ENCODE results near the gene EFS.
A peak's percentile ranks its signal among the peaks of the same experiment; 100 is the strongest.
"Not testable (repeated sequence)": the region's sequence is repeated elsewhere in the genome, so short reads cannot be mapped to it uniquely, and the experiment has no call there.

Gene EFS

DNA sequence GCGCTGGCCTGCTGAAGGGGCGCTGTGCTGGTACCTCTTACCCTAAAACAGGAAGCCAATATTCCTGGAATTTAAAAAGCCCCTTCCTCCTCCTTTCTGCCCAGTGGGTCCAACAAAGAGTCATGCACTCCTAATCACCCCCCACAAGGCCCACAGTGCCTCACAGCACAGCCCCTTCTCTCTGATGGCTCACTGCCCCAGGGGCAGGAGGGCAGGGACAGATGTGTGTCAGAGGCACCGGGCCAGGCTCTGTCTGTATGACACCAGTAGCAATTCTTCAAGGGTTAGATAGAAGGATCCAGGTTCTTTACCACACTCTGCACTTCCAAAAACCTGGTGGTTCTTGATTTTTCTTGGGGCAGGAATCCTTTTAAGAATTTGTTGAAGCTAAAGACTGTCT is 34.2 kb upstream of the EFS start:
- DNase-seq (ENCODE audit: low read depth in 2 of 2), result no peak

DNA sequence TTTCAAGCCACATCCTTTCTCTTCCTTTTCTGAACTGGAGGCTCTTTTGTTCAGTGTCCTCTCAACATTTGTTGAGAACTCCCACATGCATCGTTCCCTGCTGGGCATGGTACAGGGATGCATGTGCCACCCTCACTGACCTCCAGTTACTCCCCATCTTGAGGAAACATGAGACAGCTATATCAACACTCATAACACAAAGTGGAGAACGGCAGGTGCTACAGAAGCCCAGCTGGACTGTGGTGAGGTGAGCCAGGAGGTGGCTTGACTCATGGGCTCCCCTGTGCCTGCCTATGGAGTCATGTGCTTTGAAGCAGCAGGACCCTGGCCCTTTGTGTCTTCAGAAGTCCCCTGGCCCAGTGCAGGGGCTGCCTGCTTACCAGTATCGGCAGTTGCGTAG is 33.4 kb upstream of the EFS start:
- no peak for DNase-seq (ENCODE audit: low read depth in 2 of 2)

- DNase-seq (ENCODE audit: low read depth in 2 of 2), result no peak
These were observed 31.9 kb upstream of the EFS start for GRCh38 chr14:23396781-23397407.

- no peak for DNase-seq (ENCODE audit: low read depth in 2 of 2)
These were observed 31.2 kb upstream of the EFS start for GRCh38 chr14:23396126-23396525.

DNA sequence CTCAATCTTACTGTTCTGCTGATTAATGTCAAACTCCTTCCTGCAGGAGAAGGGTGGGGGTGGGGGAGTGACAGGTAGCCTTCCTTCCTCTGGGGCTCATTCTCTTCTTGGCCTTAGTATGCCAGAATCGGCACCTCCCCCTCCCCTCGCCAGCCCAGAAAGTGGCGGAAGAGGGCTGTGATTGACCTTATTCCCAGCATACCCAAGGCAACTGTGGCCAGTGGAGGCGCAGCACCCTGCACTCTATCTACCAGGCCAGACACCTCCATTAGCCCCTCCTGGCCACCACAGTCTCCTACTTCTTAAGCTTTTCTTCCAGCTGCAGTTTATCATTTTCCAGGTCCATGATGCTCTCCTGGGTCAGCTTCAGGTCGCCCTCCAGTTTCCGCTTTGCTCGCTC is 27.6 kb upstream of the EFS start:
- no peak for DNase-seq (ENCODE audit: low read depth in 2 of 2)

GRCh38 chr14:23389871-23390270 is 24.9 kb upstream of the EFS start:
- not testable (repeated sequence) for DNase-seq (ENCODE audit: low read depth in 2 of 2)

DNA sequence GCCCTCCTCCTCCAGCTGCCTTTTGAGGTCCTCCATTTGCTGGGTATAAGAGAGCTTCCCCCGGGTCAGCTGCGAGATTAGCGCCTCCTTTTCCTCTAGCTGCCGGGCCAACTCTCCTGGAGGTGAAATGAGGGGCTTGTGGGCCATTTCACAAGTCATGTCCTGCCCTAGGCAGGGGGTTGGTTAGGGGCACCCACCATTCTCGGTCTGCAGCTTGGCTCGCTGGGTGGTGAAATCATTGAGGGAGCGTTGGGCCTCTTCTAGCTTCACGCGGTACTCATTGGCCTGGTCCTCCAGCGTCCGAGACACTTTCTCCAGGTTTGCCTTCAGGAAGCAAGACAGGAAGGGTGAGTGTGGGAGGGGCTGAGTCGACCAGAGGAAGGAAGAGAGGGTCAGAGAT is 24.4 kb upstream of the EFS start:
- DNase-seq (ENCODE audit: low read depth in 2 of 2), result no peak

DNA sequence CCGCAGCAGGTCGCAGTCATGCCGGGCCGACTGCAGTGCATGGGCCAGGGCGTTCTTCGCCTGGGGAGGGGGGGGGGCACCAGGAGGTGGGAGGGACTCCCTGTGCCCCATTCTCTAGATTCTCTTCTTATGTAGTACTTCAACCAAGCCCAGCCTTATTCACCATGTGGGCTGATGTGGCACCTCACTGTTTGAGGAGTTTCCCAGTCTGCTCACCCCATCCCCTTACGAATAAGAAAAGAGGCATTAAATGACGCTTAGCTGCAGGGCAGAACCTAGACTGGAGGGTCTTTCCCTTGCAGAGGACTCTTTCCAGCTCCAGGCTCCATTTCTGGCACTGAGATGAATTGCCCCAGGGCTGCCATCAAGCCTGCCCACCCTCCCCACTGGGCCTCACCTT is 24.0 kb upstream of the EFS start:
- no peak for DNase-seq (ENCODE audit: low read depth in 2 of 2)

- DNase-seq (ENCODE audit: low read depth in 2 of 2), result no peak
These were observed 23.2 kb upstream of the EFS start for GRCh38 chr14:23387916-23388882.

DNA sequence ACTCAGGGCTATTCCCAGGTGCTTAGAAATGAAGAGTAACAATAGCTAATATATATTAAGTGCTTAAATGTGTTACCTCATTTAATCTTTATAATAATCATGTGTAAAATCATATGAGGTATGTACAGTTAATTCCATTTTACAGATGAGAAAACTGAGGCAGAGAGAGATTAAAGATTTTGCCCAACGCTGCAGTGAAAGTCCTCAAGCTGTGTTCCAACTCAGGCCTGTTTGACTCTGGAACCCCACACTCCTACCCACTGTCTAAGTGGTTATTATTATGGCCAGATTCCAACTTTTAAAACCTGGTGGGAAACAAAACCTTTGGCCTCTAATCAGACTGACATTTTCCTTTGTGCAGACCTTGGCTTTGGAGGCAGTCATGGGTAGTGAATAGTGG is 22.0 kb upstream of the EFS start:
- no peak for DNase-seq (ENCODE audit: low read depth in 2 of 2)

GRCh38 chr14:23386266-23386657 is 21.3 kb upstream of the EFS start:
- not testable (repeated sequence) for DNase-seq (ENCODE audit: low read depth in 2 of 2)

DNA sequence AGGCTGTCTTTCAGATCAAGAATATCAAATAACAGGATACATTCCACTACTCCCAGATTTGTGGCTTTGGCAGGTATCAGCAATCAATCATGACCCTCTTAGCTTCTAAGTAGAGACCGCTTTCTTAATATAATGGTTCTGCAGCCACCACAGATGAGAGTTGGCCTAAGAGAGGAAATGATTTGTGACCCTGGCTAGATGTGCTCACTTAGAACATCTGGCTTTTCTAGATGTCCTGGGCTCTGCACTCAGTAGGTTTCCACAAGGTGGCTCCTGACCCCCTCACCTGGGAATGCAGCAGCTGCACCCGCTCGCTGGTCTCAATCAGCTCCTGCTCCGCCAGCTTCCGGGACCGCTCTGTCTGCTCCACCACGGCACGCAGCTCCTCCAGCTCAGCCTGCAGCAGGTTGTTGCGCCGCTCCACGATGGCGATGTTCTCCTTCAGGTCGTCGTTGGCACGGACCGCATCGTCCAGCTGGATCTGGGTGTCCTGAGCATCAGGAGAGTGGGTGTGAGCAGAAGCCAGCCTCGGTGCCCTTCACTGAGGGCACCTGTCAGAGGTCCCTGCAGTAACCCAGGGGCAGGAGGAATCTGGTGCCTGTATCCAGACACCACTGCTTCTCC is 20.8 kb upstream of the EFS start:
- DNase-seq (ENCODE audit: low read depth in 2 of 2), result no peak

GRCh38 chr14:23385244-23385641 is 20.3 kb upstream of the EFS start:
- DNase-seq (ENCODE audit: low read depth in 2 of 2), result no peak

DNA sequence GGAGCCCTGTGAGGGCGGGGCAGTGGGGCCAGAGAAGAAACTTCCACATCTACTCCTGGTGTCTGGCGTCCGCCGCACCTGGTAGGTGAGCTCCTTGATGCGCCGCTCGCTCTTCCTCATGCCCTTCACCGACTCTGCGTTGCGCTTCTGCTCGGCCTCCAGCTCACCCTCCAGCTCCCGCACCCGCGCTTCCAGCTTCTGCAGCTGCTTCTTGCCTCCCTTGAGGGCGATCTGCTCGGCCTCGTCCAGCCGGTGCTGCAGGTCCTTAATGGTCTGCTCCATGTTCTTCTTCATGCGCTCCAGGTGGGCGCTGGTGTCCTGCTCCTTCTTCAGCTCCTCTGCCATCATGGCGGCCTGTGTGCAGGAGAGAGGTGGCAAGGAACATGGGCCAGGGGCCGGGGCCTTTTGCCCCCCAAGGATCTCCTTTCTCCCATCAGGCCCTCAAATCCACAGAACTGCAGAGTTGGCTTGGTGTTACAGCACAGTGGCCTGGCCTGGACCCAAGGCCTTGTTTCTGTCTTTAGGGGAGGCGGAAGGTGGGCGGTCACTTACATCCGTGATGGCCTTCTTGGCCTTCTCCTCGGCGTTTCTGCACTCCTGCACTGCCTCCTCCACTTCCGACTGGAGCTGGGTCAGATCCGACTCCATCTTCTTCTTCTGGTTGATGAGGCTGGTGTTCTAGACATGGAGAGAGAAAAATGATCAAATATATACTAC is 19.6 kb upstream of the EFS start:
- no peak for DNase-seq (ENCODE audit: low read depth in 2 of 2)

DNA sequence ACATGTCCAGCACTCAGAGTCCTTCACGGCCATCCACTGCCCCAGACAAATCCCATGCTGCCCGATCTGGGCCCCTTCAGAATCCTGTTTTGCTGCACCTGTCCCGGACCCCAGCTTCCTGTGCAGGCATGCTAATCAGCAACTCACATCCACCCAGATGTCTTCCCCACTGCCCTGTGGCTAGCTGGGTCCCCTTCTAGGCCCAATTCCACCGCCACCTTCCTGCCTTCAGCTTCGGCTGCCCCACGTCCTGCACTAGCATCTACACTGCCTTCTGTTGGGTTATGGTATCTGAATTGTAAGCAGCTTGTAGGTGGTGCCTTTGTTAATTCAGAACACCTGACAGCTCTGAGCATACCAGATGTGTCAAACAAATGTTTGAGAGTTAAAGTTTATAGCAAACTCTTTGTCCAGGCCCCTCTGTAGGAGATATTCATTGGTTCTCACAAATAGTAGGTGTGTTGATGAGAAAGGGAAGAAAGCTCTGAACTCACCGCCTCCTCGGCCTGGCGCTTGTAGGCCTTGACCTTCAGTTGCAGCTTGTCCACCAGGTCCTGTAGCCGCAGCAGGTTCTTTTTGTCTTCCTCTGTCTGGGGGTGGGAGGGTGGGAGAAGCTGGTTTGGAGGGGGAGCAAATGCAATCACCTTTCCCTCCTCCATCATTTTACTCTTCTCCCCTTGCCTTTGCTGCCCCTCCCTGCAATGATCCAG is 17.9 kb upstream of the EFS start:
- DNase-seq (ENCODE audit: low read depth in 2 of 2), result no peak

DNA sequence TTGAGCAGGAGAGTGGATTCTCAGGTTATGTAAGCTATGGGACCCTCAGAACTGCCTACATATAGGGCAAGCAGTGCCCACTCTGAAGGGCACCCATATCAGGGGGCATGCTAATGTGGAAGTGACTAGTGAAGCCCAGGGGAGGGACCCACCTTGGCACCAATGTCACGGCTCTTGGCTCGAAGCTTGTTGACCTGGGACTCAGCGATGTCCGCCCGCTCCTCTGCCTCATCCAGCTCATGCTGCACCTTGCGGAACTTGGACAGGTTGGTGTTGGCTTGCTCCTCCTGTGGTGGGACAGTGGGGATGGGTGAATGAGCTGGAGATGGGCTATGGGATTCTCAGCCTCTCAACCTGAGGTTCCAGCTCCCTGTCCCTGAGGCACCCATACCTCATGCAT is 17.3 kb upstream of the EFS start:
- no peak for DNase-seq (ENCODE audit: low read depth in 2 of 2)

GRCh38 chr14:23381871-23382270 is 16.9 kb upstream of the EFS start:
- no peak for DNase-seq (ENCODE audit: low read depth in 2 of 2)

DNA sequence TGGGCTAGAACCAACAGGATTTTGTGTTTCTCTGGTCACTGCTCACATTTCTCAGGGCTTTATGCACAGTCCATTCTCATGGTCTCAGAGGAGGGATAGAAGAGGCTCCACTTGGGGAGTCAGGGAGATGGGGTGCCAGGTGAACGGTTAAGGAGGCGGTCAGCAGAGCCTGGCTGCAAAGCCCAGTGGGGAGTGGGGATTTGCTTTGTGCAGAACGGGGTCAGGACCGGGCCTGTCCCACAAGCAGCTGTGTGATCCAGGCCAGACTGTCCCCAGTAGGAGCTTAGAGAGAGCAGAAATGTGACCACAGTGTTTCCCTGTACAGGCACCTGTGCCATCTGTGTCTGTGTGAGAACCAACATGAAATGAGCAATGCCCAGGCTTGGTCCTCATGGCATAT is 16.0 kb upstream of the EFS start:
- DNase-seq (ENCODE audit: low read depth in 2 of 2), result no peak

DNA sequence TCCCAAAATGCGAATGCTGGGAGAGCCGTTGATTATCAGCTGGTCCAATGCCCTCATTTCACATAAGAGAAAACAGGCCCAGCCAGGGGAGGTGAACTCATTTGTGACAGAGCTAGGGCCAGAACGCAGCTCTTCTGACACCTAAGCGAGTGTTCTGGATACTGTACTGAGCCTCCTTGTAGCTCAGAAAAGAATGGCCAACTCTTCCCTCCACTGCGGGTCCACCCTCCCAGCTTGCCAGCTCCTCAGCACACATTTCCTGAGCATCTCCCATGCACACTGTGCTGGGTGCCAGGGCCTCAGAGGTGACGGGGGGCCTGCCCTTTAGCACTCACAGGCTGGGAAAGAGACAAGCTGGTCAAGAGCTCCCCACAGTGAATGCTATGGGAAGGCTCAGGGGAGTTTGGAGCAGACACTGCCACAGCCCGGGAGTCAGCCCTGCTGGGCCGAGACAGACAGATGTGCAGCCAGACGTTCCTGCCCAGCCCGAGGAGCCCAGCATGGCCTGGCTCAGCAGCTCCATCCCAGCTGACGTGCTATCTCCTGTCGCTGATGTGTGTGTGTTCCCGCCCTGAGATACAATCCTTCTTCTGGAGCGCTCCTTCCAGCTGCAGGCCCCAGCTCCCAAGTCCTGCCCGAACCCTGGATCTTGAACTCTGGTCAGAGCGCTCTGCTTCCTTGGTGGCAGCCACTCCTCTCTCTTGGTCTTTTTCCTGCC is 15.4 kb upstream of the EFS start:
- no peak for DNase-seq (ENCODE audit: low read depth in 2 of 2)

DNA sequence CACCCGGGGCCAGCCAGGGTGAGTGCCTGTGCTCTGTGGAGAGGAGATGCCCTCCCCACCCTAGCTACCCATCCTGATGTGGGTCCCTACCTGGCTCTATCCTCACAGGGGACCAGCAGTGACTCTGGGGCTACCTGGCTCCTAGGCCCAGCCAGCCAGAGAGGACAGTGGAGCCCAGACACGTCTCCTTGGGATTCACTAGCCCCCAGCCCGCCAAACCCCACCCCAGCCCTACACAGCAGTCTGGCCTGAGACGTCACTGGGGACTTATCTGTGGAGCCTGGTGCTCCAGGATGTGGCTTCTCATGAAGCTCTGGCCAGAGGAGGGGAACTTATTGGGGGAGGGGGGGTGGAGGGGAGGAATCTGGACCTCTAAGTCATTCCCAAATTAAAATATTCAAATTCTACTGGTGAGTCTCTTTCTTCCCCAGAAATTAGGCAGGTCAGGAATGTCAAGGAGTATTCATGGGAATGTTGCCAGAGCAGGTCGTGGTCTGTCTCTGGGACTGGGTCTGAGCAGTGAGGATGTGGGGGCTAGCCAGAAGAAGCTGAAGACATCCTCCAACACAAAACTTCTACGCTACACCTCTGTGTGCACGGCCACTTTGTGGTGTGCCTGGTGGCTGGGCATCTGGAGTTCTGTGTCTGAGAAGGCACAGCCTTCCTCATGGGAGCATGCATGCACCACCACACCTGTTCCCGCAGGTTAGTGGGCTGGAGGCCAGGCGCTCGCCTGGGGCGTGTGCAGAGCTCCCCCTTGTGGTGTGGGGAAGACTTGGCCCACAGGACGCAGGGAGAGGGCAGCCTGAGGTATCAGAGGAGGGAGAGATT is 14.6 kb upstream of the EFS start:
- DNase-seq (ENCODE audit: low read depth in 2 of 2), result peak; percentile 29 to 30
